ENCODE data around the gene LRMDA.

- TF ChIP-seq CTCF (IDR thresholded peaks at IDR 0.05) (no peak), POLR2A (IDR thresholded peaks at IDR 0.05) (no peak)
Measured at GRCh38 chr10:75406462-75407223, 24.8 kb upstream of the LRMDA start.

Data from body of pancreas (tissue), 4 donors.